Spleen (tissue), 7 donors: ENCODE results near the gene CRIP1.

ENCODE experiments used
- POLR2A ChIP-seq, 3 donors: fragments of 450-650 bp; IDR thresholded peaks; one replicate each; pipeline ENCODE4 v1.5.1; 2017; ENCODE audit warnings: antibody characterized with exemption in 3 of 3, mild to moderate bottlenecking in 1 of 3
- POLR2AphosphoS5 ChIP-seq, 3 donors: sonication (generic); formaldehyde crosslinking; IDR thresholded peaks; one replicate each; pipeline ENCODE4 v1.5.1; 2017; ENCODE audit warnings: antibody characterized with exemption in 3 of 3
- TF ChIP-seq, protein P1 (sequence below), 11 experiments: fragments of 200-600 bp in 7 of 11; fragments of 450-650 bp in 4 of 11; sonication (generic) in 4 of 11; IDR thresholded peaks in 8 of 11; conservative IDR thresholded peaks in 3 of 11; 1 replicate in 7 of 11; 2 replicates in 4 of 11; pipeline versions ENCODE4 v1.4.0 to v1.8.0; 2016 to 2021; ENCODE audit warnings: antibody characterized with exemption in 11 of 11, inconsistent platforms in 4 of 11, mild to moderate bottlenecking in 1 of 11
- donor health status: DM: no; HTN: no; CAD: no; lungs with moderate emphysema.
- donor health status: DM: no; HTN: no; CAD: no.
- donor health status: DM: no; HTN: no; CAD: no.

DNA sequence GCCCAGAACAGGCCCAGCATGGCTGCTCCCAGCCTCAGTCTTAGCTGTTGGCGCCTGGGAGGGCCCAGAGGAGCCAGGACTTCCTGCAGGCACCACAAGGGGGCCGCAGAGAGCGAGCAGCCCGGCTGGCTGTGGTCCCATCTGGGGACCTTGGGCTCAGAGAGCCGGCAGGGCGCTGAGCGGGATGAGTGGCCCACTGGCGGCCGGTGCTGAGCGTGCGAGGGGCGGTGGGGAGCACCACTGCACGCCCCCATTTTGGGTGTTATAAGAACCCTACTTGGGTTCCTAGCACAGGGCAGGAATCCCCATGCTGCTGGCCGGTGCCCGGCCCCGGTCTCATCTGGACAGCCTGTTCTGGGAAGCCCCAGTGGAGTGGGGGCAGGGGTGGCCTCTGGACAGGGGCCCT, 38.0 kb upstream of the CRIP1 start:
- TF ChIP-seq POLR2A (IDR thresholded peaks at IDR 0.05) (no peak), POLR2AphosphoS5 (IDR thresholded peaks at IDR 0.05) (peak; percentile 51 to 76 (median 66))
- TF ChIP-seq, protein P1, sequence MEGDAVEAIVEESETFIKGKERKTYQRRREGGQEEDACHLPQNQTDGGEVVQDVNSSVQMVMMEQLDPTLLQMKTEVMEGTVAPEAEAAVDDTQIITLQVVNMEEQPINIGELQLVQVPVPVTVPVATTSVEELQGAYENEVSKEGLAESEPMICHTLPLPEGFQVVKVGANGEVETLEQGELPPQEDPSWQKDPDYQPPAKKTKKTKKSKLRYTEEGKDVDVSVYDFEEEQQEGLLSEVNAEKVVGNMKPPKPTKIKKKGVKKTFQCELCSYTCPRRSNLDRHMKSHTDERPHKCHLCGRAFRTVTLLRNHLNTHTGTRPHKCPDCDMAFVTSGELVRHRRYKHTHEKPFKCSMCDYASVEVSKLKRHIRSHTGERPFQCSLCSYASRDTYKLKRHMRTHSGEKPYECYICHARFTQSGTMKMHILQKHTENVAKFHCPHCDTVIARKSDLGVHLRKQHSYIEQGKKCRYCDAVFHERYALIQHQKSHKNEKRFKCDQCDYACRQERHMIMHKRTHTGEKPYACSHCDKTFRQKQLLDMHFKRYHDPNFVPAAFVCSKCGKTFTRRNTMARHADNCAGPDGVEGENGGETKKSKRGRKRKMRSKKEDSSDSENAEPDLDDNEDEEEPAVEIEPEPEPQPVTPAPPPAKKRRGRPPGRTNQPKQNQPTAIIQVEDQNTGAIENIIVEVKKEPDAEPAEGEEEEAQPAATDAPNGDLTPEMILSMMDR (IDR thresholded peaks at IDR 0.05 in 8 of 11, conservative IDR thresholded peaks at IDR 0.05 in 3 of 11) = peak; percentile 50 to 97 (median 90)
